ENCODE data around the gene PERCC1.
"Not testable (repeated sequence)": the region's sequence is repeated elsewhere in the genome, so short reads cannot be mapped to it uniquely, and the experiment has no call there.

The PERCC1 gene

DNA sequence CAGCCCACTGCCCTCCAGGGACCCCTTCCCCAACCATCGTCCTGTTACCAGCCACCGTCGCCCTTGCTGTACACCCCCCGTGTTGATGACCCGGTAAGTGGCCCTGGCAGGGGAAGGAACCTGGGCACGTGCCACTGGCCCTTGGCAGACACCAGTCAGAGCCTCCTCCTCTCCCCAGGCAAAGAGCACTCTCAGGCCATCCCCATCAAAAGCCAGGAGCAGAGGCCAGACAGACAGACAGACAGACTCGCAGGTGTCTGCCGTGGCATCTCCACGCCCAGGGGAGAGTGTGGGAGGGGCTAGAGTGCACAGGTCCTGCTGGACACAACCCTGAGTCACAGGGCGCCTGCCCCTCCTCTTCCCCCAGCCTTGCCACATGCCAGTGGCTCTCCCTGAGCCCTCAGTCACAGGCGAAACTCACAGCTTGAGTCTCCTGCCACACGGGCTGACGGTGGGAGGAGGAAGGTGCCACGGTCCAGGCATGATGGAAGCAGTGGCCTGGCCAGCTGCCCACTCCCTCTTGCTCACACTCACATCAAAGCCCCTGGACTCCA is 36.2 kb downstream of the PERCC1 start:
- no peak for DNase-seq (ENCODE audit: low read depth)
- H3K4me3 ChIP-seq (ENCODE audit: low read depth, low read length): no peak overlapping the region
- TF ChIP-seq, protein P1, sequence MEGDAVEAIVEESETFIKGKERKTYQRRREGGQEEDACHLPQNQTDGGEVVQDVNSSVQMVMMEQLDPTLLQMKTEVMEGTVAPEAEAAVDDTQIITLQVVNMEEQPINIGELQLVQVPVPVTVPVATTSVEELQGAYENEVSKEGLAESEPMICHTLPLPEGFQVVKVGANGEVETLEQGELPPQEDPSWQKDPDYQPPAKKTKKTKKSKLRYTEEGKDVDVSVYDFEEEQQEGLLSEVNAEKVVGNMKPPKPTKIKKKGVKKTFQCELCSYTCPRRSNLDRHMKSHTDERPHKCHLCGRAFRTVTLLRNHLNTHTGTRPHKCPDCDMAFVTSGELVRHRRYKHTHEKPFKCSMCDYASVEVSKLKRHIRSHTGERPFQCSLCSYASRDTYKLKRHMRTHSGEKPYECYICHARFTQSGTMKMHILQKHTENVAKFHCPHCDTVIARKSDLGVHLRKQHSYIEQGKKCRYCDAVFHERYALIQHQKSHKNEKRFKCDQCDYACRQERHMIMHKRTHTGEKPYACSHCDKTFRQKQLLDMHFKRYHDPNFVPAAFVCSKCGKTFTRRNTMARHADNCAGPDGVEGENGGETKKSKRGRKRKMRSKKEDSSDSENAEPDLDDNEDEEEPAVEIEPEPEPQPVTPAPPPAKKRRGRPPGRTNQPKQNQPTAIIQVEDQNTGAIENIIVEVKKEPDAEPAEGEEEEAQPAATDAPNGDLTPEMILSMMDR (IDR thresholded peaks at IDR 0.05; ENCODE audit: insufficient read depth, low read depth, low read length, missing control alignments): no peak

DNA sequence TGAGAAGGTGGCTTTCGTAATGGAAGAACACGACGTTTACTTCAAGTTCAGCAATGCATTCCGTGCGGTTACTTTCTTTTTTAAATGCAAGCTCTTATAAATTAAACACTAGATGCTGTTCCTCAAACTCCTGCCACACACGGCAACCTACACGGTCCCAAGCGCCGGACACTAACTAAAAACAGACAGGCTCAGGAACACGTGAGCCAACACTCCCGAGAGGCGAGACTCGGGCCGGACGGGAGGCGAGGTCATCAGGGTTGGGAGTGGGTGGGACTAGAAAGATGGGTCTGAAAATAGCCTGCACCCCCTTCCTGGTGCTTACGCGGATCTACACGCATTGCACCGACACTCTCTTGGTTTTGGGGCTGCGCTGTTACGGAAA is 37.5 kb downstream of the PERCC1 start:
- TF ChIP-seq, protein P1 (IDR thresholded peaks at IDR 0.05; ENCODE audit: insufficient read depth, low read depth, low read length, missing control alignments): no peak
- no peak overlapping the region for H3K4me3 ChIP-seq (ENCODE audit: low read depth, low read length)
- DNase-seq (ENCODE audit: low read depth): no peak

DNA sequence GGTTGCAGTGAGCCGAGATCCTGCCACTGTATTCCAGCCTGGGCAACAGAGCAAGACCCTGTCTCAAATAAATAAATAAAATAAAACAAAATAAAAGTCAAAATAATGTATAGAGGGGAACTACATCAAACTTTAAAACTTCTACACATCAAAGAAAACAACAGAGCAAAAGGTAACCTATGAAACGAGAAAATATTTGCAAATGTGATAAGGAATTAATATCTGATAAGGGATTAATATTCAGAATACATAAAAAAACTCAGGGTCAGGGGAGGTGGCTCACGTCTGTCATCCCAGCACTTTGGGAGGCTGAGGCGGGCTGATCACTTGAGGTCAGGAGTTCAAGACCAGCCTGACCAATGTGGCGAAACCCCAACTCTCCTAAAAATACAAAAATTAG is 38.3 kb downstream of the PERCC1 start:
- H3K4me3 ChIP-seq (ENCODE audit: low read depth, low read length); DNase-seq (ENCODE audit: low read depth): not testable (repeated sequence)

DNA sequence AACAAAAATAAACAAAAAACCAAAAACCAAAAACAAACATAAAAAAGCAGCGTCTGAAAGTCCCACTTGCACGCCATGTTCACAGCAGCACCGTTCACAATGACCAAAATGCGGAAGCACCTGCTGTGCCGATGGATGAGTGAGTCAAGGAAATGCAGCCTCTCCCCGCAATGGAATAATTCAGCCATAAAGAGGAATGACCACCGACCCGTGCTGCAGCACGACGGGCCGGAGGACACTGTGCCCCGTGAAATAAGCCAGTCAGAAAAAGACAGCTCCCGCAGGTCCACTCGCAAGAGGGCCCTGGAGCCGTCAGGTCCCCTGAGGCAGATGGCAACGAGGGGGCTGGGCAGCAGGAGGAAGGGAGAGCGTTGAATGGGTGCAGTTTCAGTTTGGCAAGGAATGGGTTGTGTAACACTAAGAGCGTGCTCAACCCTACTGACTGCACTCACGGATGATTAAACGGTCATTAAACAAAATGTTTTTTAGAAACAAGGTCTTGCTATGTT is 38.9 kb downstream of the PERCC1 start:
- no peak overlapping the region for H3K4me3 ChIP-seq (ENCODE audit: low read depth, low read length)
- no peak for DNase-seq (ENCODE audit: low read depth)
- TF ChIP-seq, protein P1 (IDR thresholded peaks at IDR 0.05; ENCODE audit: insufficient read depth, low read depth, low read length, missing control alignments): no peak

DNA sequence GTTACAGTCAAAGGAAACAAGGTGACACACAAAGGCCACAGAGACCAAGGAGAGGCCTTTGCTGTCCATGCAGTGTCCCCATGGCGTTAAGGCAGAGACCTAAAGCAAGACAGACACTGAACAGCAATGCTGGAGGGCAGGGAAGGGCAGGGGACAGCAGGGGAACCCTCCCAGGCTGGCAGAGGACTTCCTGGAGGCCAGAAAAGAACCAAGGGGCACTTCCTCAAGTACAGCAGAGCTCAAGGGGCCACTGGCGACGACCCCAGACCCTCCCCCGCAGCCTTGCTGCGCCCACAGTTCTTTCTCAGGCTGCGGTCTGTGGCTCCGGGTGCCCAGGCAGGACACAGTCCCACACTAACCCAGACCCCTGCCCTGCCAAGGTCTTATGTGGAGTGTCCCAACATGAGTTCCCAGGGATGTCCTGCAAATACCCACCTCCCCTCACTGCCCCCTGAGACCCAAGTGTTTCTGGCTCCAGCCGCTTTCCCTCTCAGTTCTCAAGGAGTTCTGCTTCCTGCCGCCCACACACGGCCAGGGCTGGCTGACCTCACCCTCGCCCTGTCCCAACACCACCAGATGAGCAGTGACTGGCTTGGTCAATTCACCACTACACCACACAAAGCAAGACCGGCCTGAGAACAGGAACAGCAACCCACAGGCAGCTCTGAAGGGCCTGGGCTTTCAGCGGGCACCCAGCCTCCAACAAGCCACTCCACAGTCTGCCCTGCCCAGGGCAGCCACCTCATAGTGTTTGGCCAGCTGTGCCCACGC is 39.8 kb downstream of the PERCC1 start:
- DNase-seq (ENCODE audit: low read depth): no peak
- TF ChIP-seq, protein P1 (IDR thresholded peaks at IDR 0.05; ENCODE audit: insufficient read depth, low read depth, low read length, missing control alignments): no peak
- no peak overlapping the region for H3K4me3 ChIP-seq (ENCODE audit: low read depth, low read length)

DNA sequence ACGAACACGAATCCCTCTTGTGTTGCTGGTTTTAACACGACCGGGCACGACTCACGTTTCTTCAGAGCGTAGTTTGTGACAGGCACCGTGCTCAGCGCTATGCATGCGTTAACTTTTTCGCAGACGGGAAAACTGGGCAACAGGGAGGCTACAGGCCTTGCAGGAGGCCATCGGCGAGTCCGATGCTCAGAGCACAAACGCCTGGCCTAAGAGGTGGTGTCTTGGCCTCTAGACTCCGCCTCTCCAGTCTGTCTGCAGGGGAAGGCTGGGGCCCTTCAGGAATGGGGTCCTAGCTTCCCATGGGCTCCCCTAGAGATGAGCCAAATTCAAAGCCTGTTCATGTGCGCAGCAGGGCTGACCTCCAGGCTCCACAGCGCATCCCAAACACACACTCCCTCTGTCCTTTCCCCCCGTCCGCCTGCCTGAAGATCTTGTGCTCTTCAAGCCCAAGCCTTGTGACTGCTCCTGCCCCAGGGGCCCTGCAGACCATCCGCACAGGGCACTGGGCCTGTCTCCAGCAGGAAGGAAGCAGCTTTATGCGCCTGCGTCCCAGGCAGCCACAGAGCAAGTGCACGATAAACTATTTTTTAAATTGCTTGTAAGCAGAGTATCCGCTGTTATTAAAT is 40.8 kb downstream of the PERCC1 start:
- no peak overlapping the region for H3K4me3 ChIP-seq (ENCODE audit: low read depth, low read length)
- DNase-seq (ENCODE audit: low read depth): no peak
- TF ChIP-seq, protein P1 (IDR thresholded peaks at IDR 0.05; ENCODE audit: insufficient read depth, low read depth, low read length, missing control alignments): no peak

DNA sequence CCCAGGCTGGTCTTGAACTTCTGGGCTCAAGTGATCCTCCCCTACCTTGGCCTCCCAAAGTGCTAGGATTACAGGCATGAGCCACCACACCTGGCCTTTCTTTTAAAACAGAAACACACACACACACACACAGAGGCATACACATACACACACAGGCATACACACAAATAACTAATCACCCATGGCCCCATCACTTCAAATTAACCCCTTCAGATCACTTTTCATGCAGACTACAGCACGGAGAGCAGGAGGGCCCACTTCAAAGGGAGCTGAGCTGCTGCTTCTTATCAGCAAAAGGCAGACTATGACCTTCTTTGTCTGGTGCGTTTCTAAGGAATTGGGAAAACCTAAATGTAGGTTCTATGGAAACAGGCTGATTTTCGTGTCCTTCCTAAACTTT is 42.1 kb downstream of the PERCC1 start:
- DNase-seq (ENCODE audit: low read depth): no peak
- no peak overlapping the region for H3K4me3 ChIP-seq (ENCODE audit: low read depth, low read length)

More for the DNA sequence above, 42.1 kb downstream of the PERCC1 start:
- TF ChIP-seq, protein P1 (IDR thresholded peaks at IDR 0.05; ENCODE audit: insufficient read depth, low read depth, low read length, missing control alignments): no peak
